H9 (cell line): ENCODE measurements around the gene SYF2. TPM values are rescaled to one million over a fixed set of nuclear protein-coding genes. Genes with fewer than 3 reads are reported as not detected.

ENCODE experiments used
- DNase-seq: peaks from one replicate; pipeline ENCODE4 v3.0.0-alpha.2; 2017
- H2AFZ ChIP-seq: one replicate; pipeline ENCODE4 v1.6.1; 2013; ENCODE audit warnings: mild to moderate bottlenecking, low read length, control low read depth, moderate library complexity
- H2AK5ac ChIP-seq: 2 replicates; pipeline ENCODE4 v1.6.1; 2013; ENCODE audit warnings: low read length, control low read depth, mixed read lengths; ENCODE audit not compliant: insufficient read length
- H2BK120ac ChIP-seq: one replicate; pipeline ENCODE4 v1.6.1; 2013; ENCODE audit warnings: low read depth, mild to moderate bottlenecking, low read length, control low read depth, inconsistent platforms; ENCODE audit not compliant: poor library complexity, severe bottlenecking
- H2BK12ac ChIP-seq: 2 replicates; pipeline ENCODE4 v1.6.1; 2013; ENCODE audit warnings: low read length, control low read depth, mixed read lengths, low read depth; ENCODE audit not compliant: insufficient read length
- H2BK15ac ChIP-seq: 2 replicates; pipeline ENCODE4 v1.6.1; 2013; ENCODE audit warnings: low read depth, low read length, control low read depth
- H2BK20ac ChIP-seq: one replicate; pipeline ENCODE4 v1.6.1; 2013; ENCODE audit warnings: low read depth, mild to moderate bottlenecking, low read length, control low read depth, inconsistent platforms; ENCODE audit not compliant: poor library complexity, severe bottlenecking
- H2BK5ac ChIP-seq: 2 replicates; pipeline ENCODE4 v1.6.1; 2013; ENCODE audit warnings: low read length, control low read depth, mixed read lengths; ENCODE audit not compliant: insufficient read length
- H3K14ac ChIP-seq: 2 replicates; pipeline ENCODE4 v1.6.1; 2013; ENCODE audit warnings: low read length, control low read depth; ENCODE audit not compliant: insufficient read depth
- H3K18ac ChIP-seq: 2 replicates; pipeline ENCODE4 v1.6.1; 2013; ENCODE audit warnings: low read depth, mild to moderate bottlenecking, mixed read lengths, low read length, control low read depth; ENCODE audit not compliant: insufficient read length
- H3K23ac ChIP-seq: 2 replicates; pipeline ENCODE4 v1.6.1; 2013; ENCODE audit warnings: low read length, control low read depth, mixed read lengths, low read depth; ENCODE audit not compliant: insufficient read length
- H3K23me2 ChIP-seq: 2 replicates; pipeline ENCODE4 v1.6.1; 2013; ENCODE audit warnings: low read depth, mild to moderate bottlenecking, mixed read lengths, low read length, control low read depth; ENCODE audit not compliant: insufficient read length, poor library complexity, severe bottlenecking
- H3K27ac ChIP-seq: 2 replicates; pipeline ENCODE4 v1.5.1; 2013; ENCODE audit warnings: low read length, control low read depth, mixed read lengths, low read depth; ENCODE audit not compliant: insufficient read length
- H3K27me3 ChIP-seq: 2 replicates; pipeline ENCODE4 v1.6.1; 2013; ENCODE audit warnings: low read length, control low read depth, inconsistent platforms; ENCODE audit not compliant: insufficient read depth
- H3K4ac ChIP-seq: 2 replicates; pipeline ENCODE4 v1.6.1; 2013; ENCODE audit warnings: low read depth, mild to moderate bottlenecking, control low read depth, inconsistent platforms, low read length, moderate library complexity
- H3K4me1 ChIP-seq: 2 replicates; pipeline ENCODE4 v1.6.1; 2013; ENCODE audit warnings: low read length, control low read depth, inconsistent platforms; ENCODE audit not compliant: insufficient read depth
- H3K4me2 ChIP-seq: 2 replicates; pipeline ENCODE4 v1.6.1; 2013; ENCODE audit warnings: low read length, control low read depth, mixed read lengths; ENCODE audit not compliant: insufficient read length, insufficient read depth
- H3K56ac ChIP-seq: 2 replicates; pipeline ENCODE4 v1.6.1; 2013; ENCODE audit warnings: low read depth, mild to moderate bottlenecking, mixed read lengths, low read length, control low read depth; ENCODE audit not compliant: insufficient read length
- H3K79me1 ChIP-seq: 2 replicates; pipeline ENCODE4 v1.6.1; 2013; ENCODE audit warnings: low read depth, mild to moderate bottlenecking, moderate library complexity, low read length, control low read depth, inconsistent platforms; ENCODE audit not compliant: insufficient read depth, poor library complexity, severe bottlenecking
- H3K79me2 ChIP-seq: 2 replicates; pipeline ENCODE4 v1.6.1; 2013; ENCODE audit warnings: low read length, control low read depth, inconsistent platforms; ENCODE audit not compliant: insufficient read depth
- H3K9ac ChIP-seq: 2 replicates; pipeline ENCODE4 v1.6.1; 2013; ENCODE audit warnings: low read length, control low read depth, mixed read lengths; ENCODE audit not compliant: insufficient read length; ENCODE audit errors: extremely low read depth
- H3K9me3 ChIP-seq: one replicate; pipeline ENCODE4 v1.6.1; 2013; ENCODE audit warnings: low read depth, low read length, inconsistent platforms; ENCODE audit not compliant: control insufficient read depth
- H3T11ph ChIP-seq: one replicate; pipeline ENCODE4 v1.6.1; 2013; ENCODE audit warnings: mild to moderate bottlenecking, low read length, control low read depth, inconsistent platforms
- H4K20me1 ChIP-seq: one replicate; pipeline ENCODE4 v1.6.1; 2013; ENCODE audit not compliant: control insufficient read depth, insufficient read length, insufficient read depth
- H4K5ac ChIP-seq: 2 replicates; pipeline ENCODE4 v1.6.1; 2013; ENCODE audit warnings: low read depth, mild to moderate bottlenecking, mixed read lengths, low read length, control low read depth; ENCODE audit not compliant: insufficient read length
- H4K8ac ChIP-seq: replicated peaks from 2 replicates; pipeline ENCODE4 v1.6.1; 2013; ENCODE audit warnings: low read length, control low read depth, mixed read lengths, low read depth; ENCODE audit not compliant: insufficient read length
- H4K91ac ChIP-seq: 2 replicates; pipeline ENCODE4 v1.6.1; 2013; ENCODE audit warnings: low read depth, mild to moderate bottlenecking, moderate library complexity, mixed read lengths, low read length, control low read depth; ENCODE audit not compliant: insufficient read length
- H3K27ac Mint-ChIP-seq, 3 experiments: 2 replicates in 2 of 3; 3 replicates in 1 of 3; pipeline ENCODE4 v1.8.0; 2020 to 2021; ENCODE audit warnings: mixed read lengths in 3 of 3, mild to moderate bottlenecking in 1 of 3, moderate library complexity in 1 of 3
- H3K27me3 Mint-ChIP-seq: 2 replicates; pipeline ENCODE4 v1.8.0; 2021; ENCODE audit warnings: low read depth, mild to moderate bottlenecking, moderate library complexity, mixed read lengths
- H3K36me3 Mint-ChIP-seq, 3 experiments: 2 replicates in 2 of 3; 3 replicates in 1 of 3; pipeline ENCODE4 v1.8.0; 2020 to 2021; ENCODE audit warnings: low read depth in 3 of 3, mixed read lengths in 3 of 3; ENCODE audit not compliant: insufficient read depth in 1 of 3
- H3K4me1 Mint-ChIP-seq, 2 experiments: 2 replicates each; pipeline ENCODE4 v1.8.0; 2020; ENCODE audit warnings: mixed read lengths in 2 of 2
- H3K4me3 Mint-ChIP-seq, 2 experiments: 2 replicates in 1 of 2; 3 replicates in 1 of 2; pipeline ENCODE4 v1.8.0; 2020 to 2021; ENCODE audit warnings: mild to moderate bottlenecking in 2 of 2, mixed read lengths in 2 of 2, moderate library complexity in 1 of 2
- H3K9me3 Mint-ChIP-seq, 2 experiments: 2 replicates in 1 of 2; 3 replicates in 1 of 2; pipeline ENCODE4 v1.8.0; 2020; ENCODE audit warnings: mild to moderate bottlenecking in 2 of 2, mixed read lengths in 2 of 2, moderate library complexity in 1 of 2
- CTCF ChIP-seq: fragments of 200-600 bp; sonication (generic); conservative IDR thresholded peaks from 3 replicates; pipeline ENCODE4 v1.8.0; 2021; ENCODE audit warnings: antibody characterized with exemption, mild to moderate bottlenecking
- WGBS: extraction: QIAGEN DNeasy Blood & Tissue Kit; methylation state at CpG from one replicate; pipeline ENCODE4 v1.1.7; 2013; ENCODE audit warnings: missing lambda C conversion rate, low lambda C conversion rate, mixed read lengths; ENCODE audit not compliant: insufficient read length; ENCODE audit errors: extremely low coverage; 5-methylcytosine and 5-hydroxymethylcytosine counted together
- total RNA-seq: library from RNA; stranded (reverse); gene quantifications from 2 replicates; pipeline ENCODE4 v1.2.1, GENCODE V29; 2021

Gene SYF2
- total RNA-seq, 1 experiment from 2014 or later = 36.5 TPM

GRCh38 chr1:25205786-25206185 lies 26.5 kb downstream of the SYF2 start:
- H3K4me3 Mint-ChIP-seq = no peak overlapping the region
- H3K27ac Mint-ChIP-seq = no peak overlapping the region
- Histone ChIP-seq H2BK5ac (no peak overlapping the region), H2BK20ac (no peak overlapping the region), H3K4me2 (no peak overlapping the region), H3K23me2 (no peaks in the 10 kb centered on the region), H2BK15ac (no peak overlapping the region), H3K56ac (no peak overlapping the region), H3K79me2 (no peaks in the 10 kb centered on the region), H4K91ac (no peak overlapping the region), H3K4ac (no peak overlapping the region), H3K27me3 (no peaks in the 10 kb centered on the region), H4K20me1 (no peaks in the 10 kb centered on the region), H2BK120ac (no peak overlapping the region), H3K23ac (no peak overlapping the region), H2BK12ac (no peak overlapping the region), H3K27ac (no peak overlapping the region), H3K9me3 (no peaks in the 10 kb centered on the region), H4K8ac (no peak overlapping the region), H3K18ac (no peak overlapping the region), H3K4me1 (no peaks in the 10 kb centered on the region), H3K9ac (no peak overlapping the region), H3T11ph (no peak overlapping the region), H3K14ac (no peak overlapping the region), H4K5ac (no peak overlapping the region), H2AFZ (no peak overlapping the region), H3K79me1 (no peaks in the 10 kb centered on the region), H2AK5ac (no peak overlapping the region)
- no peaks in the 10 kb centered on the region for H3K27me3 Mint-ChIP-seq
- H3K4me1 Mint-ChIP-seq = peaks cover 8 to 19% of the 10 kb centered on the region in 2 experiments
- no peak for TF ChIP-seq CTCF
- whole genome bisulfite sequencing = no CpG with 5 or more reads among the region's 5 CpGs
- H3K9me3 Mint-ChIP-seq = no peaks in the 10 kb centered on the region; a peak in 1 of 5 replicates
- H3K36me3 Mint-ChIP-seq = no peaks in the 10 kb centered on the region
- no peak for DNase-seq
